ENCODE results near the gene ADGRA1.

The ADGRA1 gene

GRCh38 chr10:133123050-133123745 is 35.5 kb downstream of the ADGRA1 start:
- Histone ChIP-seq H3K36me3 (ENCODE audit: control insufficient read depth, insufficient read depth, low read length) (no peaks in the 10 kb centered on the region), H3K4me3 (ENCODE audit: low read length) (no peak overlapping the region), H3K9ac (ENCODE audit: low read length) (no peak overlapping the region), H3K4me1 (ENCODE audit: control insufficient read depth, insufficient read depth, low read length) (no peaks in the 10 kb centered on the region), H3K27me3 (ENCODE audit: control insufficient read depth, insufficient read depth, low read length) (peaks cover 5% of the 10 kb centered on the region), H3K9me3 (ENCODE audit: control insufficient read depth, low read length) (no peaks in the 10 kb centered on the region)

GRCh38 chr10:133123746-133124356 is 36.1 kb downstream of the ADGRA1 start:
- H3K27me3 ChIP-seq (ENCODE audit: control insufficient read depth, insufficient read depth, low read length), result peaks cover 5% of the 10 kb centered on the region
- no peak overlapping the region for H3K9ac ChIP-seq (ENCODE audit: low read length)
- H3K9me3 ChIP-seq (ENCODE audit: control insufficient read depth, low read length), result no peaks in the 10 kb centered on the region
- H3K36me3 ChIP-seq (ENCODE audit: control insufficient read depth, insufficient read depth, low read length), result no peaks in the 10 kb centered on the region
- no peaks in the 10 kb centered on the region for H3K4me1 ChIP-seq (ENCODE audit: control insufficient read depth, insufficient read depth, low read length)
- H3K4me3 ChIP-seq (ENCODE audit: low read length), result no peak overlapping the region

- H3K9ac ChIP-seq (ENCODE audit: low read length), result no peak overlapping the region
- no peaks in the 10 kb centered on the region for H3K36me3 ChIP-seq (ENCODE audit: control insufficient read depth, insufficient read depth, low read length)
- peaks cover 5% of the 10 kb centered on the region for H3K27me3 ChIP-seq (ENCODE audit: control insufficient read depth, insufficient read depth, low read length)
- no peaks in the 10 kb centered on the region for H3K4me1 ChIP-seq (ENCODE audit: control insufficient read depth, insufficient read depth, low read length)
- H3K9me3 ChIP-seq (ENCODE audit: control insufficient read depth, low read length), result no peaks in the 10 kb centered on the region
- no peak overlapping the region for H3K4me3 ChIP-seq (ENCODE audit: low read length)
These were observed 36.9 kb downstream of the ADGRA1 start for GRCh38 chr10:133124357-133125211.

GRCh38 chr10:133125901-133126300 is 38.2 kb downstream of the ADGRA1 start:
- no peaks in the 10 kb centered on the region for H3K9me3 ChIP-seq (ENCODE audit: control insufficient read depth, low read length)
- H3K36me3 ChIP-seq (ENCODE audit: control insufficient read depth, insufficient read depth, low read length), result no peaks in the 10 kb centered on the region
- H3K27me3 ChIP-seq (ENCODE audit: control insufficient read depth, insufficient read depth, low read length), result peaks cover 5% of the 10 kb centered on the region
- H3K4me3 ChIP-seq (ENCODE audit: low read length), result no peak overlapping the region
- H3K9ac ChIP-seq (ENCODE audit: low read length), result no peak overlapping the region
- H3K4me1 ChIP-seq (ENCODE audit: control insufficient read depth, insufficient read depth, low read length), result no peaks in the 10 kb centered on the region

GRCh38 chr10:133126431-133127290 is 38.9 kb downstream of the ADGRA1 start:
- no peaks in the 10 kb centered on the region for H3K36me3 ChIP-seq (ENCODE audit: control insufficient read depth, insufficient read depth, low read length)
- H3K4me3 ChIP-seq (ENCODE audit: low read length), result no peak overlapping the region
- H3K4me1 ChIP-seq (ENCODE audit: control insufficient read depth, insufficient read depth, low read length), result no peaks in the 10 kb centered on the region
- no peaks in the 10 kb centered on the region for H3K9me3 ChIP-seq (ENCODE audit: control insufficient read depth, low read length)
- no peak overlapping the region for H3K9ac ChIP-seq (ENCODE audit: low read length)
- H3K27me3 ChIP-seq (ENCODE audit: control insufficient read depth, insufficient read depth, low read length), result peaks cover 5% of the 10 kb centered on the region

- Histone ChIP-seq H3K9ac (ENCODE audit: low read length) (no peak overlapping the region), H3K27me3 (ENCODE audit: control insufficient read depth, insufficient read depth, low read length) (peaks cover 5% of the 10 kb centered on the region), H3K4me1 (ENCODE audit: control insufficient read depth, insufficient read depth, low read length) (no peaks in the 10 kb centered on the region)
These were observed 39.8 kb downstream of the ADGRA1 start for GRCh38 chr10:133127291-133128125.

GRCh38 chr10:133128126-133129070 is 40.7 kb downstream of the ADGRA1 start:
- Histone ChIP-seq H3K27me3 (ENCODE audit: control insufficient read depth, insufficient read depth, low read length) (peaks cover 5% of the 10 kb centered on the region), H3K4me1 (ENCODE audit: control insufficient read depth, insufficient read depth, low read length) (no peaks in the 10 kb centered on the region), H3K9ac (ENCODE audit: low read length) (no peak overlapping the region), H3K36me3 (ENCODE audit: control insufficient read depth, insufficient read depth, low read length) (no peaks in the 10 kb centered on the region), H3K4me3 (ENCODE audit: low read length) (no peak overlapping the region), H3K9me3 (ENCODE audit: control insufficient read depth, low read length) (no peaks in the 10 kb centered on the region)

More at GRCh38 chr10:133127291-133128125, 39.8 kb downstream of the ADGRA1 start:
- Histone ChIP-seq H3K4me3 (ENCODE audit: low read length) (no peak overlapping the region), H3K9me3 (ENCODE audit: control insufficient read depth, low read length) (no peaks in the 10 kb centered on the region), H3K36me3 (ENCODE audit: control insufficient read depth, insufficient read depth, low read length) (no peaks in the 10 kb centered on the region)

GRCh38 chr10:133129071-133129858 is 41.5 kb downstream of the ADGRA1 start:
- no peak overlapping the region for H3K4me3 ChIP-seq (ENCODE audit: low read length)
- no peaks in the 10 kb centered on the region for H3K4me1 ChIP-seq (ENCODE audit: control insufficient read depth, insufficient read depth, low read length)
- H3K9me3 ChIP-seq (ENCODE audit: control insufficient read depth, low read length), result no peaks in the 10 kb centered on the region
- peaks cover 2% of the 10 kb centered on the region for H3K27me3 ChIP-seq (ENCODE audit: control insufficient read depth, insufficient read depth, low read length)
- no peaks in the 10 kb centered on the region for H3K36me3 ChIP-seq (ENCODE audit: control insufficient read depth, insufficient read depth, low read length)
- H3K9ac ChIP-seq (ENCODE audit: low read length), result no peak overlapping the region

GRCh38 chr10:133129859-133130495 is 42.3 kb downstream of the ADGRA1 start:
- H3K27me3 ChIP-seq (ENCODE audit: control insufficient read depth, insufficient read depth, low read length), result no peaks in the 10 kb centered on the region
- no peak overlapping the region for H3K4me3 ChIP-seq (ENCODE audit: low read length)
- H3K9me3 ChIP-seq (ENCODE audit: control insufficient read depth, low read length), result no peaks in the 10 kb centered on the region
- H3K4me1 ChIP-seq (ENCODE audit: control insufficient read depth, insufficient read depth, low read length), result no peaks in the 10 kb centered on the region
- no peak overlapping the region for H3K9ac ChIP-seq (ENCODE audit: low read length)
- no peaks in the 10 kb centered on the region for H3K36me3 ChIP-seq (ENCODE audit: control insufficient read depth, insufficient read depth, low read length)
